Ovary (tissue), 3 donors: ENCODE results near the gene CARD9.

Source experiments
- POLR2A ChIP-seq: fragments of 450-650 bp; IDR thresholded peaks from one replicate; pipeline ENCODE4 v1.6.1; 2017; ENCODE audit warnings: antibody characterized with exemption, mild to moderate bottlenecking, moderate library complexity
- TF ChIP-seq, protein P1 (sequence below), 3 donors: fragments of 450-650 bp in 2 of 3; fragments of 200-600 bp in 1 of 3; IDR thresholded peaks; one replicate each; pipeline versions ENCODE4 v1.5.1 to v1.8.0; 2016 to 2022; ENCODE audit warnings: antibody characterized with exemption in 3 of 3, mild to moderate bottlenecking in 1 of 3
- donor health status: DM: no; HTN: no; CAD: no.

DNA sequence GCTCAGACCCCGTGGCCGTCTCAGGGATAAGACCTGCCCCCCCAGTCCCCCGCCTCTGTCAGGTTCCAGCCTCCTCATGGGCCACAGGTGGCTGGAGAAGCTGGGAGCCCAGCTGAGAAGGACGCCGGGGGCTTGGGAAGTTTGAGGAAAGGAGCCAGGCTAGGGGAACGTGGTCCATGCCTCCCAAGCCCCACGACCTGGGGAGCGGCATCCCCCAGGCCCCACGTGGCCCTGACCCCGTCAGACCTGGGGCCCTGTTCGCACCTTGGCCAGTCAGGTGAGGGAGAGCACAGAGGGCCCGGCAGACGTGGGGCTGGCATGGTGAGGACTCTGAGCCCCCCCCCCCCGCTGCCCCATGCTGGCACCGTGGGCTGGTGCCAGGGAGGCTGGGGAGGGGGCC is 42.4 kb downstream of the CARD9 start:
- TF ChIP-seq, protein P1, sequence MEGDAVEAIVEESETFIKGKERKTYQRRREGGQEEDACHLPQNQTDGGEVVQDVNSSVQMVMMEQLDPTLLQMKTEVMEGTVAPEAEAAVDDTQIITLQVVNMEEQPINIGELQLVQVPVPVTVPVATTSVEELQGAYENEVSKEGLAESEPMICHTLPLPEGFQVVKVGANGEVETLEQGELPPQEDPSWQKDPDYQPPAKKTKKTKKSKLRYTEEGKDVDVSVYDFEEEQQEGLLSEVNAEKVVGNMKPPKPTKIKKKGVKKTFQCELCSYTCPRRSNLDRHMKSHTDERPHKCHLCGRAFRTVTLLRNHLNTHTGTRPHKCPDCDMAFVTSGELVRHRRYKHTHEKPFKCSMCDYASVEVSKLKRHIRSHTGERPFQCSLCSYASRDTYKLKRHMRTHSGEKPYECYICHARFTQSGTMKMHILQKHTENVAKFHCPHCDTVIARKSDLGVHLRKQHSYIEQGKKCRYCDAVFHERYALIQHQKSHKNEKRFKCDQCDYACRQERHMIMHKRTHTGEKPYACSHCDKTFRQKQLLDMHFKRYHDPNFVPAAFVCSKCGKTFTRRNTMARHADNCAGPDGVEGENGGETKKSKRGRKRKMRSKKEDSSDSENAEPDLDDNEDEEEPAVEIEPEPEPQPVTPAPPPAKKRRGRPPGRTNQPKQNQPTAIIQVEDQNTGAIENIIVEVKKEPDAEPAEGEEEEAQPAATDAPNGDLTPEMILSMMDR (IDR thresholded peaks at IDR 0.05): no peak
- no peak for TF ChIP-seq POLR2A
